CD14-positive monocyte (primary cell): ENCODE data around the gene HOXA2. TPM values are rescaled to one million over a fixed set of nuclear protein-coding genes. Genes with fewer than 3 reads are reported as not detected.

Experiments used
- DNase-seq, 3 donors: peaks; one replicate each; pipeline ENCODE4 v3.0.0-alpha.2; 2011 to 2022
- H2AFZ ChIP-seq: 2 replicates; pipeline ENCODE4 v1.6.0; 2012; ENCODE audit warnings: mild to moderate bottlenecking, low read depth, low read length, inconsistent platforms; ENCODE audit not compliant: insufficient read depth, poor library complexity, severe bottlenecking
- H3K27ac ChIP-seq, 2 donors: 1 replicate in 1 of 2; 2 replicates in 1 of 2; pipeline ENCODE4 v1.5.1; 2012 to 2013; ENCODE audit warnings: low read length in 2 of 2, control low read depth in 1 of 2, inconsistent platforms in 1 of 2, low read depth in 1 of 2, mild to moderate bottlenecking in 1 of 2
- H3K27me3 ChIP-seq, 2 donors: one replicate each; pipeline versions ENCODE4 v1.6.0 to v1.6.1; 2011 to 2013; ENCODE audit warnings: low read length in 2 of 2; ENCODE audit not compliant: control insufficient read depth in 2 of 2, insufficient read depth in 2 of 2
- H3K36me3 ChIP-seq, 2 donors: replicated peaks in 1 of 2; 1 replicate in 1 of 2; 2 replicates in 1 of 2; pipeline versions ENCODE4 v1.5.1 to v1.6.1; 2012 to 2013; ENCODE audit warnings: low read length in 2 of 2, control low read depth in 1 of 2, inconsistent platforms in 1 of 2, mild to moderate bottlenecking in 1 of 2; ENCODE audit not compliant: insufficient read depth in 2 of 2, control insufficient read depth in 1 of 2
- H3K4me1 ChIP-seq, 2 donors: 1 replicate in 1 of 2; 2 replicates in 1 of 2; pipeline versions ENCODE4 v1.5.1 to v1.6.1; 2012 to 2013; ENCODE audit warnings: low read length in 2 of 2, control low read depth in 1 of 2, inconsistent platforms in 1 of 2, mild to moderate bottlenecking in 1 of 2, moderate library complexity in 1 of 2; ENCODE audit not compliant: insufficient read depth in 2 of 2, control insufficient read depth in 1 of 2
- H3K4me2 ChIP-seq: replicated peaks from 2 replicates; pipeline ENCODE3; 2012; ENCODE audit warnings: low read length, moderate library complexity, mild to moderate bottlenecking; ENCODE audit not compliant: poor library complexity, severe bottlenecking; ENCODE audit errors: extremely low read depth
- H3K4me3 ChIP-seq, 3 experiments: fragments of 200-600 bp in 1 of 3; sonication (generic) in 1 of 3; replicated peaks in 1 of 3; 1 replicate in 2 of 3; 2 replicates in 1 of 3; pipeline ENCODE4 v1.5.1; 2011 to 2013; ENCODE audit warnings: low read length in 3 of 3, mild to moderate bottlenecking in 3 of 3, control low read depth in 2 of 3, low read depth in 2 of 3, inconsistent platforms in 1 of 3, moderate library complexity in 1 of 3
- H3K79me2 ChIP-seq: 2 replicates; pipeline ENCODE4 v1.6.0; 2012; ENCODE audit warnings: mild to moderate bottlenecking, control low read depth, inconsistent platforms, low read length, moderate library complexity; ENCODE audit not compliant: insufficient read depth
- H3K9ac ChIP-seq: 2 replicates; pipeline ENCODE4 v1.6.0; 2017; ENCODE audit warnings: low read length, mild to moderate bottlenecking; ENCODE audit not compliant: insufficient read depth, poor library complexity, severe bottlenecking
- H3K9me3 ChIP-seq, 2 donors: replicated peaks in 1 of 2; 1 replicate in 1 of 2; 2 replicates in 1 of 2; pipeline versions ENCODE4 v1.5.1 to v1.6.1; 2012 to 2013; ENCODE audit warnings: low read length in 2 of 2, control low read depth in 1 of 2; ENCODE audit not compliant: control insufficient read depth in 1 of 2, insufficient read depth in 1 of 2
- H4K20me1 ChIP-seq: 2 replicates; pipeline ENCODE4 v1.6.0; 2012; ENCODE audit warnings: mild to moderate bottlenecking, low read length, control low read depth, moderate library complexity; ENCODE audit not compliant: insufficient read depth
- H3K27ac Mint-ChIP-seq, 7 donors: one replicate each; pipeline ENCODE4 v1.8.0; 2020; ENCODE audit warnings: mild to moderate bottlenecking in 7 of 7, mixed read lengths in 7 of 7, moderate library complexity in 6 of 7, inconsistent platforms in 2 of 7
- H3K27me3 Mint-ChIP-seq, 3 donors: one replicate each; pipeline ENCODE4 v1.8.0; 2021 to 2022; ENCODE audit warnings: low read depth in 3 of 3, mild to moderate bottlenecking in 3 of 3, mixed read lengths in 3 of 3, moderate library complexity in 3 of 3, inconsistent platforms in 1 of 3
- H3K36me3 Mint-ChIP-seq, 2 donors: one replicate each; pipeline ENCODE4 v1.8.0; 2020; ENCODE audit warnings: mixed read lengths in 2 of 2, inconsistent platforms in 1 of 2, mild to moderate bottlenecking in 1 of 2
- H3K4me1 Mint-ChIP-seq: one replicate; pipeline ENCODE4 v1.8.0; 2020; ENCODE audit warnings: mild to moderate bottlenecking, mixed read lengths
- H3K4me3 Mint-ChIP-seq, 2 donors: one replicate each; pipeline ENCODE4 v1.8.0; 2020; ENCODE audit warnings: mild to moderate bottlenecking in 2 of 2, mixed read lengths in 2 of 2, moderate library complexity in 1 of 2
- H3K9me3 Mint-ChIP-seq, 7 donors: one replicate each; pipeline ENCODE4 v1.8.0; 2020 to 2022; ENCODE audit warnings: mixed read lengths in 7 of 7, mild to moderate bottlenecking in 6 of 7, moderate library complexity in 6 of 7, inconsistent platforms in 2 of 7
- WGBS: methylation state at CpG from one replicate; pipeline ENCODE4 v1.1.5; 2013; ENCODE audit warnings: missing lambda C conversion rate; ENCODE audit not compliant: insufficient coverage; 5-methylcytosine and 5-hydroxymethylcytosine counted together
- intact Hi-C, 2 donors: fragments of 100-400 bp; cut with micrococcal nuclease; formaldehyde crosslinking; loops; one replicate each; pipeline versions ENCODE4 v1.15.0 to v1.15.1; 2023
- polyA plus RNA-seq, 3 donors: library from polyadenylated mRNA; depleted of rRNA in 1 of 3; unstranded in 2 of 3; stranded (reverse) in 1 of 3; fragments of 300-500 nt in 2 of 3; fragments of >200 nt in 1 of 3; fragmentation: Illumina TruSeq in 2 of 3; gene quantifications; 1 replicate in 2 of 3; 2 replicates in 1 of 3; pipeline ENCODE4 v1.2.3, GENCODE V29; 2012 to 2021
- TF ChIP-seq, protein P1 (sequence below): fragments of 200-600 bp; IDR thresholded peaks from one replicate; pipeline ENCODE4 v1.8.0; 2022; ENCODE audit warnings: antibody characterized with exemption, mild to moderate bottlenecking

Gene HOXA2
- polyA plus RNA-seq, 3 donors = not detected

DNA sequence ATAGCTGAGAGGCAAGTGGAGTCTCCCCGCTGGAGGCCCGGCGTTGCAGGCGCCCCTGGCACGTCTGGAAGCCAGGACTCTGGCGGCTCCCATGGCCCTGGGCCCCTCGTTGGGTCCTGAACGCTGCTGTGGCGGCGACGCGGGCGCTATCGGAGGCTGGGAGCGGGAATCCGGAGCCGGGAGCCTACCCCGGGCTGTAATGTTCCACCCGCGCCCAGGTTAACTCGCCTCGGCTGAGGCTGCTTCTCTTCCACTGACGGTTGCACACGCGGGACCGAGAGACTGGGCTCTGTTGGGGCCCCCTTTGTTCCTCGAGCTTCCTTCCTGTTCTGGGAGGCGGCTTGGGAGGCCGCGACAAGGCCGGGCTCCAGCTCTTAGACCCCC, 42.3 kb upstream of the HOXA2 start:
- DNase-seq = no peak
- Histone ChIP-seq H3K4me3 (no peak overlapping the region), H3K9ac (no peak overlapping the region), H3K4me1 (peaks cover 13 to 18% of the 10 kb centered on the region in 2 donors), H2AFZ (no peak overlapping the region), H3K79me2 (no peaks in the 10 kb centered on the region), H4K20me1 (no peaks in the 10 kb centered on the region), H3K36me3 (no peaks in the 10 kb centered on the region), H3K9me3 (peaks cover 22 to 30% of the 10 kb centered on the region in 2 donors), H3K4me2 (no peak overlapping the region), H3K27ac (no peak overlapping the region), H3K27me3 (peaks cover 36 to 70% of the 10 kb centered on the region in 2 donors)
- 54% methylated on average over 31 of the region's 31 CpGs for WGBS
- intact Hi-C loops = loop anchor here in 1 of 2 donors (5.0 kb wide), 1 partner anchor 282 kb away; the partner anchor contains the start of gene SKAP2
- H3K4me3 Mint-ChIP-seq = peak overlapping the region in 1 of 2 donors; percentile 92
- H3K27ac Mint-ChIP-seq = no peak overlapping the region
- peaks cover 13 to 46% (median 35%) of the 10 kb centered on the region in 7 donors for H3K9me3 Mint-ChIP-seq
- TF ChIP-seq, protein P1, sequence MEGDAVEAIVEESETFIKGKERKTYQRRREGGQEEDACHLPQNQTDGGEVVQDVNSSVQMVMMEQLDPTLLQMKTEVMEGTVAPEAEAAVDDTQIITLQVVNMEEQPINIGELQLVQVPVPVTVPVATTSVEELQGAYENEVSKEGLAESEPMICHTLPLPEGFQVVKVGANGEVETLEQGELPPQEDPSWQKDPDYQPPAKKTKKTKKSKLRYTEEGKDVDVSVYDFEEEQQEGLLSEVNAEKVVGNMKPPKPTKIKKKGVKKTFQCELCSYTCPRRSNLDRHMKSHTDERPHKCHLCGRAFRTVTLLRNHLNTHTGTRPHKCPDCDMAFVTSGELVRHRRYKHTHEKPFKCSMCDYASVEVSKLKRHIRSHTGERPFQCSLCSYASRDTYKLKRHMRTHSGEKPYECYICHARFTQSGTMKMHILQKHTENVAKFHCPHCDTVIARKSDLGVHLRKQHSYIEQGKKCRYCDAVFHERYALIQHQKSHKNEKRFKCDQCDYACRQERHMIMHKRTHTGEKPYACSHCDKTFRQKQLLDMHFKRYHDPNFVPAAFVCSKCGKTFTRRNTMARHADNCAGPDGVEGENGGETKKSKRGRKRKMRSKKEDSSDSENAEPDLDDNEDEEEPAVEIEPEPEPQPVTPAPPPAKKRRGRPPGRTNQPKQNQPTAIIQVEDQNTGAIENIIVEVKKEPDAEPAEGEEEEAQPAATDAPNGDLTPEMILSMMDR = no peak
- H3K36me3 Mint-ChIP-seq = peaks cover 3 to 14% of the 10 kb centered on the region in 2 donors
- H3K27me3 Mint-ChIP-seq = peaks cover 61 to 76% (median 74%) of the 10 kb centered on the region in 3 donors
- peaks cover 21% of the 10 kb centered on the region for H3K4me1 Mint-ChIP-seq

DNA sequence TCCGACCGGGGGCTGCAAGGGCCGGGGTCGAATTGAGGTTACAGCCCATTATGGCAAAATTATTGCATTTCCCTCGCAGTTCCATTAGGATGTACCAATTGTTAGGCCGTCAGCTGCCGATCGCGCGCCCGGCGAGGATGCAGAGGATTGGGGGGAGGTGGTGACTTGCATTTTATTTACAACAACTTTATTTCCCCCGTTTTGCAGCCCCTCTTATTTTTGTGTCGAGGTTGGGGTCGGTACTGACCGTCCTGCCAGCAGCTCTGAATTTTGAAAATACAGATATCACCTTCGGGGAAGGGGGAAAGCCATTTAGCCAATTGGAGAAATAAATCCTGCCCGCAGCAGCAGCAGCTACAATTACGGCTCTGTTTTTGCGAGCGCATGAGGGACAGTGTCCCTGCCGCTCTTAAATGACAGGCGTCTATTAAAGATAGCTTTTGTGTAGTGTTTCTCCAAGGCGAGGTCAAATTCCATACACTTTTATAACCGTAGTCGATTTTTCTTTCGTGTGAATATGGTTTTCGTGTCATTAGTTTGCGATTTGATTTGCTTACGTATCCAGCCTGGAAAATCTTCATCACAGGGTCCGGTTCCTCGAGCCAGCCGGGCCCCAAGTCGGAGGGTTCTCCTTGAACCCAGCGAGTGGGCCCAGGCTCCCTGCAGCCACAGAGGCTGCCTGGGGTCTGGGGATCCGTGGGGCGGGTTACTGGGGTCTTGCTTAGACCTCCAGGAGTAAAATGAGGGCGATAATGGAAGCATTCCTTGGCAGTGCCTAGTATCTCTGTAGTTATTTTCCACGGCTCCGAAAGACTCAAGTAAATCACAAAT, 41.7 kb upstream of the HOXA2 start:
- H3K27ac ChIP-seq = no peak overlapping the region
- peaks cover 55 to 71% (median 68%) of the 10 kb centered on the region in 3 donors for H3K27me3 Mint-ChIP-seq
- peaks cover 22 to 30% of the 10 kb centered on the region in 2 donors for H3K9me3 ChIP-seq
- H3K4me3 Mint-ChIP-seq = peak overlapping the region in 1 of 2 donors; percentile 92
- H3K4me2 ChIP-seq = peak overlapping the region; percentile 67
- H3K36me3 ChIP-seq = no peaks in the 10 kb centered on the region
- no peaks in the 10 kb centered on the region for H3K79me2 ChIP-seq
- no peak overlapping the region for H2AFZ ChIP-seq
- intact Hi-C loops = loop anchor here in 1 of 2 donors (5.0 kb wide), 1 partner anchor 282 kb away; the partner anchor contains the start of gene SKAP2
- H3K9ac ChIP-seq = no peak overlapping the region
- 87% methylated on average over 28 of the region's 40 CpGs for WGBS
- H3K4me1 Mint-ChIP-seq = peaks cover 21% of the 10 kb centered on the region
- H3K4me3 ChIP-seq = peak overlapping the region in 1 of 3 experiments; percentile 70
- TF ChIP-seq, protein P1 = peak; percentile 0
- H3K27ac Mint-ChIP-seq = no peak overlapping the region
- H3K36me3 Mint-ChIP-seq = peaks cover 3 to 14% of the 10 kb centered on the region in 2 donors
- no peak for DNase-seq
- H4K20me1 ChIP-seq = no peaks in the 10 kb centered on the region
- peaks cover 30 to 64% of the 10 kb centered on the region in 2 donors for H3K27me3 ChIP-seq
- H3K4me1 ChIP-seq = peaks cover 13 to 18% of the 10 kb centered on the region in 2 donors
- H3K9me3 Mint-ChIP-seq = peaks cover 13 to 43% (median 37%) of the 10 kb centered on the region in 7 donors
